H7 (cell line): Measurements from ENCODE around the gene PLXNA4. TPM values are rescaled to one million over a fixed set of nuclear protein-coding genes. Genes with fewer than 3 reads are reported as not detected.

ENCODE experiments used
- DNase-seq: peaks from one replicate; pipeline ENCODE4 v3.0.0; 2012
- H3K27me3 ChIP-seq: 2 replicates; pipeline ENCODE4 v1.6.0; 2011; ENCODE audit warnings: mild to moderate bottlenecking, low read length; ENCODE audit not compliant: control insufficient read depth, insufficient read depth
- H3K36me3 ChIP-seq: replicated peaks from 2 replicates; pipeline ENCODE4 v1.5.1; 2011; ENCODE audit warnings: low read length; ENCODE audit not compliant: control insufficient read depth, insufficient read depth
- H3K4me3 ChIP-seq: 2 replicates; pipeline ENCODE4 v1.5.1; 2011; ENCODE audit warnings: low read depth, mild to moderate bottlenecking, control low read depth, low read length, moderate library complexity; ENCODE audit not compliant: insufficient read depth
- total RNA-seq: library from RNA; depleted of rRNA; stranded (reverse); fragments of >200 nt; shearing (Covaris generic); gene quantifications from 2 replicates; pipeline ENCODE4 v1.2.3, GENCODE V29; 2014

Gene PLXNA4
- total RNA-seq, 1 experiment from 2014 or later: 1.0 TPM

DNA sequence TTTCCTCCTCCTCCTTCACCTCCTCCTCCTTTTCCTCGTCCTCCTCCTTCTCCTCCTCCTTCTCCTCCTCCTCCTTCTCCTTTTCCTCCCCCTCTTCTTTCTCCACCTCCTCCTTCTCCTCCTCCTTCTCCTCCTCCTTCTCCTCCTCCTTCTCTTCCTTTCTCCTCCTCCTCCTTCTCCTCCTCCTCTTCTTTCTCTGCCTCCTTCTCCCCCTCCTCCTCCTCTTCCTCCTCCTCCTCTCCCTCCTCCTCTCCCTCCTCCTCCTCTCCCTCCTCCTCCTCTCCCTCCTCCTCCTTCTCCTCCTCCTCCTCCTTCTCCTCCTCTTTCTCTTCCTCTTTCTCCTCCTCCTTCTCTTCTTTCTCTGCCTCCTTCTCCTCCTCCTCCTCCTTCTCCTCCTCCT lies 13.6 kb downstream of the PLXNA4 start:
- peaks cover 9% of the 10 kb centered on the region for H3K27me3 ChIP-seq
- no peak for DNase-seq
- no peak overlapping the region for H3K4me3 ChIP-seq
- H3K36me3 ChIP-seq: no peaks in the 10 kb centered on the region

DNA sequence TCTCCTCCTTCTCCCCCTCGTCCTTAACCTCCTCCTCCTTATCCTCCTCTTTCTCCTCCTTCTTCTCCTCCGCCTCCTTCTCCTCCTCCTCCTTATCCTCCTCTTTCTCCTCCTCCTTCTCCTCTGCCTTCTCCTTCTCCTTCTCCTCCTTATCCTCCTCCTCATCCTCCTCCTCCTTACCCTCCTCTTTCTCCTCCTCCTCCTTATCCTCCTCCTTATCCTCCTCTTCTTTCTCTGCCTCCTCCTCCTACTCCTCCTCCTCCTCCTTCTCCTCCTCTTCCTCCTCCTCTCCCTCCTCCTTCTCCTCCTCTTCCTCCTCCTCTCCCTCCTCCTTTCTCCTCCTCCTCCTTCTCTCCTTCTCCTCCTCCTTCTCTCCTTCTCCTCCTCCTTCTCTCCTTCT lies 14.5 kb downstream of the PLXNA4 start:
- peaks cover 9% of the 10 kb centered on the region for H3K27me3 ChIP-seq

DNA sequence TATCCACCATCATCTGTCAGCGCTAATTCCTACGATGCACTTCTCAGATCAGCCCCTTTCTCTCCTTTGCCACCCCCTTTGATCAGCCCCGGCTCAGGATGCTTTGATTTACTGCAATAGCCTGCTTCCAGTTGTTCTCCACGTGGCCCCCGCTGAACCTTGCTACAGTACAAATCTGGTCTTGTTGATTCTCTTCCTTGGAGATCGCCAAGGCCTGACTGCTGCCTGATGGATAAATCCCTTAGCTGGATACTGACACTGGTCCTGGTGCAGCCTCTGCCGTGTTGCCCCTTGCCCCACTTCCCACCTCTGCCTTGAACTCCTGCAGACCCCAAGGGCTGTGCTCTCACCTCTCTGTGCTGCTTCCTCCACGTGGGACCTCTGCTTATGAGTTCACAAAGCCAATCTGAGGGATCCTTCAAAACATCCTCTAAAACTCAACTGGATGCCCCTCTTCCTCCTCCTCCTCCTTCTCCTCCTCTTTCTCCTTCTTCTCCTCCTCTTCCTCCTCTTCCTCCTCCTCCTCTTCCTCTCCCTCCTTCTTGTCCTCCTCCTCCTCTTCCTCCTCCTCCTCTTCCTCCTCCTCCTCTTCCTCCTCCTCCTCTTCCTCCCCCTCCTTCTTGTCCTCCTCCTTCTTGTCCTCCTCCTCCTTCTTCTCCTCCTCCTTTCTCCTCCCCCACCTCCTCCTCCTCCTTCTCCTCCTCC lies 15.3 kb downstream of the PLXNA4 start:
- Histone ChIP-seq H3K36me3 (no peaks in the 10 kb centered on the region), H3K4me3 (no peak overlapping the region), H3K27me3 (peaks cover 9% of the 10 kb centered on the region)
- no peak for DNase-seq

More for the DNA sequence above, 14.5 kb downstream of the PLXNA4 start:
- H3K36me3 ChIP-seq: no peaks in the 10 kb centered on the region
- H3K4me3 ChIP-seq: no peak overlapping the region
- DNase-seq: no peak

DNA sequence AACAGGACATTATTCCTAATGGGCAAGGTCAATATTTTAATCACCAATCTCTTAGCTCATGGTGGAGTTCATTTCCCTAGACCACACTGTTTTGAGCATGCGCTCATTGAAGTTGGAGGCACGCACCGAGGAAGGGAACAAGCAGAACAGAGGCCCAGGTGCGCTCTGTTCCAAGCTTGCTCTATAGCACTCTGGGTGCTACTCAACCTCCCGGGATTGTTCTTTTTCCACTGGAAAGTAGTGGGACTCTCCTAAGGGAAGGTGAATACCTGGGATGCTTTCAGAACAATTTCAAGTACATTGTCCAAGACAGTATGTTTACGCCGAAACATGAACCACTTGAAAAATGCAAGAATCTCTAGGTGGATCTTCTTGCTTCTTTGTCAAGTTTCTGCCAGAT lies 16.2 kb downstream of the PLXNA4 start:
- peaks cover 8% of the 10 kb centered on the region for H3K27me3 ChIP-seq
- no peak for DNase-seq
- H3K4me3 ChIP-seq: no peak overlapping the region
- H3K36me3 ChIP-seq: no peaks in the 10 kb centered on the region

DNA sequence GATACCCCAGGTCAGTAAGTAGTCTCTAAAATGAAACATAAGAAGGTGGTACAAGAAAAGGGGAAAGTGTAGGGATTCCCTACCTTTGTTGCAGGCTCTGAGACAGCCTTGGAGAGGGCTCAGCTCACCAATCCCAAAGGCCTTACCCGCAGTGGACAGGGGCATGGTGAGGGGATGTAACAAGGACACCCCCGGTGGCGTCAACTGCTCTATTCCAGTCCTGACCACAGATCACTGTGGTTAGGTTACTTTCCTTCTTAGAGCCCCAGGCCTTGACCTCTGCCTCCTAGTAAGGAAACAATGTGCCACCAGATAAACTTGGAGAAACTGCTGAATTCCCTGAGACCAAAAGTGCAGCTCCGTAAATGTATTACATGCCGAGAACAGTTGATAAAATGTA lies 17.5 kb downstream of the PLXNA4 start:
- H3K4me3 ChIP-seq: no peak overlapping the region
- H3K36me3 ChIP-seq: no peaks in the 10 kb centered on the region
- peaks cover 8% of the 10 kb centered on the region for H3K27me3 ChIP-seq
- DNase-seq: peak; percentile 41

DNA sequence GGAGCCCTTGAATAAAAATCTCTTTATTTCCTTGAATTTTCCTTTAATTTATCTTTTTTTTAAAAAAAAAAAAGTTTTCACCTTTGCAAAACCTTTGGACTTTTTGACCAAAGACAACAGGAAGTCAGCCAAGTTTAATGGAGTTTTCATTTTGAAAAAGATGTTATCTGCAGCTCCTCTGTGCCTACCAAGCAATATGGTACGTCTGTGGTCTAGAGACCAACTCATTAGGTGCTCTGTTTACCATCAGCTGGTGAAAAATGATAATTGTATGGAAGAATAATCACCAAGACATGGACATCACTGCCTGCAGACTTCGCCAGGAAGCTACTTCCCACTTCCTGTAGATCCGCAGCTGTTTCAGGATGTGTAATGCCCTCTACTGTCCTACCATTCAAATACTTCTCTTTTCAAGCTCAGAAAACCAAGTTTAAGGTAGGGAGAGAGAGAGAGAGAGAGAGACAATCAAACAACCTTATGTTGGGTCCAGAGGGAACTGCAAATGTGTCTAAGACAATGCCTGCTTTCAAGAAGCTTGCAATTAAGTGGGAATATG lies 18.7 kb downstream of the PLXNA4 start:
- Histone ChIP-seq H3K4me3 (no peak overlapping the region), H3K36me3 (no peaks in the 10 kb centered on the region), H3K27me3 (peaks cover 8% of the 10 kb centered on the region)
- DNase-seq: peak; percentile 36

DNA sequence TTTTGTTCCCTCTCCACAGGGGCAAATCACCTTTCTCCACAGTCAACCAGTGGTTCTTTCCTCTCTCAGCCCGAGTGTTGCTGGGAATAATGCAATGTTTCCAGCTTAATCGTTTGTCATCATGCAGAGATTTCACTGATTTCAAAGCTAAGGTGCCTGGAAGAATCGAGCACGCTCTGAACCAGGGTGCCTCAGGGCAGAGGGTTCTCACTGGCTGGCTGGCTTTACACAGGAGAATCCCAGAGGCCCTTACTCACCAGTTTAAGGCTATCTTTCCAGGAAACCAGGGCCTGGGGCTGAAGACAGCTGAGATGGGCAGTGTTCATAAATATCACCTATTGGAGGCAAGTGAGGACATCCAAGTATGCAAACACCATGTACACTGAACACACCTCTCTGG lies 21.8 kb downstream of the PLXNA4 start:
- Histone ChIP-seq H3K4me3 (no peak overlapping the region), H3K36me3 (no peaks in the 10 kb centered on the region)
- no peak for DNase-seq

DNA sequence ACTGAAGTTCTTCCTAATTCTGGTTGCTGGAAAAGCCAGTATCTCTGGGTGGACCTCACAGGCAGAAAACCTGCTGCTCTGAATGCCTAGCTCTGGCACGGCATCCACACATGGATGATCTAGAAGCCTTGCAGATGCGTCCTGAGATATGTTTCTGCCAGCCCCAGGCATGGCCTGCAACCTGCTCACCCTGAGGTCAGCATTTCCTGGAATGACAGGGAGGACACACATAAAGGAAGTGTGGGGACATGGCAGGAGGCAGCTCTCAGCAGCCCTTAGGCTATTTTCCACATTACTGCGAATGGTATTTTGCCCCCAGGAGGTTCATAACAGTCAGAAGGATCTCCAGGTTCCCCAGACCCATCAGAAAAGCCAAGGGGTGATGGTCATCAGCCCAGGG lies 23.2 kb downstream of the PLXNA4 start:
- DNase-seq: no peak
- Histone ChIP-seq H3K27me3 (no peaks in the 10 kb centered on the region; the same call in 1 of the 2 replicates), H3K4me3 (no peak overlapping the region), H3K36me3 (no peaks in the 10 kb centered on the region)

More for the DNA sequence above, 21.8 kb downstream of the PLXNA4 start:
- peaks cover 3% of the 10 kb centered on the region for H3K27me3 ChIP-seq

DNA sequence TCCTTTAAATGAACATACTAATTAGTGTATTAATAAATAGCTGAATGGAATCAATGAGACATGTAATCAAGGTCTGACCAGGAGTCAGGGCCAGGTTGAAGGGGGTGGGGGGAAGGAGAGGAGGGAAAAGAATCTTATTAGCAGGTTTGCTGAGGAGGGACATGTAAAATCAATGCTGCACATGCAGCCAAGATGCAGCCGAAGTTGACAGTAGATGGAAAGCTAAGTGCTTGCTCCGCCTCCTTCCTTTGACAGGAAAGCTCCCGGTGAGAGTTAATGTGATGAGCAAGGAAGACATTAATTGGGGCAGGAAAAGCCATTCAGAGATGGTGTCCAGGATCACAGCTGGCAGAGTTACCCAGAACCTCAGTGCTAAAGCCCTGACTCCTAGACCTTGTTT lies 24.4 kb downstream of the PLXNA4 start:
- no peak overlapping the region for H3K4me3 ChIP-seq
- H3K27me3 ChIP-seq: no peaks in the 10 kb centered on the region; the same call in 1 of the 2 replicates
- no peak for DNase-seq
- H3K36me3 ChIP-seq: no peaks in the 10 kb centered on the region

DNA sequence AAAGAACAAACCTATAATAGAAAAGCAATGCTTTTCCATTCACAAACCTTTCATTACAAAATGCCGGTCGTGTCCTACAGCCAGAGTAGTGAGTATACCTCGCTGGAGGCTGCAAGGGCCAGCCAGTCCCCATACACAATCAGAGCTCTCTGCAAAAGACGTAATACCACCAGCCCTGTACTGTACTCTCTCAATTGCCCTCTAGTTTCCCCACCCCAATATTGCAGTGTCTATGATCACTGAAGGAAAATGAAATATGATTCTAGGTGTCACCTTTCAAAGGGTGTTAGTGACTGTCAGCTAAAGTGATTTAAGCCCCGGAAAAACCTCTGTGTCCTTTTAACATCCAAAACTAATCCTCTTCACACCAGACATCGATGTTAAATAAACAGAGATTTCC lies 24.8 kb downstream of the PLXNA4 start:
- no peaks in the 10 kb centered on the region; the same call in 1 of the 2 replicates for H3K27me3 ChIP-seq
- no peak overlapping the region for H3K4me3 ChIP-seq
- H3K36me3 ChIP-seq: no peaks in the 10 kb centered on the region
- no peak for DNase-seq

DNA sequence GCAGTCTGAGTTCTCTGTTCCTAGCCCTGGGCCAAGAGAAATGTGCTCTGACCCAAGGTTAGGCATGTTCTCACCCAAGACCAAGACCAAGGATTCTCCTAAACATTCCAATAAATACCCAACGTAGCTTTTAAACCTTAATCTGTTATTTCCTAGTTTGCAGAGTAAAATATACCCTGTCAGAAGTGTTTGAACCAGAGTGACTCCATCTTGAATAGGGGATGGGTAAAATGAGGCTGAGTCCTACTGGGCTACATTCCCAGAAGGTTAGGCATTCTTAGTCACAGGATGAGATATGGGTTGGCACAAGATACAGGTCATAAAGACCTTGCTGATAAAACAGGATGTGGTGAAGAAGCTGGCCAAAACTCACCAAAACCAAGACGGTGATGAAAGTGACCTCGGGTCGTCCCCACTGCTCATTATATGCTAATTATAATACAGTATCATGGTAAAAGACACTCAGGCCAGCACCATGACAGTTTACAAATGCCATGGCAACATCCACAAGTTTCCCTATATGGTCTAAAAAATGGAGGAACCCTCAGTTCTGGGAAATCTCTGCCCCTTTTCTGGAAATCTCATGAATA lies 27.7 kb downstream of the PLXNA4 start:
- H3K36me3 ChIP-seq: no peaks in the 10 kb centered on the region
- no peak for DNase-seq
- no peaks in the 10 kb centered on the region; the same call in 1 of the 2 replicates for H3K27me3 ChIP-seq
- H3K4me3 ChIP-seq: no peak overlapping the region

DNA sequence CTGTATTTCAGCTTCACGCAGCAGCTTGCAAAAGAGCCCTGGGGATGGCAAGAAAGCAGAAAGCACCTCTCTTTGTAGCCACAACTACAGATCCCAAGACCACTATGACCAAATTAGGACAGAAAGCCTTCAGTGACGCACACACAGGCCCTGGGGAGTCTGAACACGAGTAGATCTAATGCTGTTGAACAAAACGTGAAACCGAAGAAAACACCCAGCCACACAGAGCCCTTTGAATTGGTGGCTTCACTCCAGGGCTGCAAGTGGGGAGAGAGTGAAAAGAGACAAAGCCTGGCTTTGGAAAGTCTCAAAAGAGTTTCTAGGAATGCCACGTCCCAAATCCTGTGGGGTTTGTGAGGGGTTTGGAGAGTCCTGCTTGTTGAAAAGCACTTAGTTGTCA lies 28.4 kb downstream of the PLXNA4 start:
- H3K27me3 ChIP-seq: no peaks in the 10 kb centered on the region
- no peak for DNase-seq
- H3K36me3 ChIP-seq: no peaks in the 10 kb centered on the region
- no peak overlapping the region for H3K4me3 ChIP-seq

DNA sequence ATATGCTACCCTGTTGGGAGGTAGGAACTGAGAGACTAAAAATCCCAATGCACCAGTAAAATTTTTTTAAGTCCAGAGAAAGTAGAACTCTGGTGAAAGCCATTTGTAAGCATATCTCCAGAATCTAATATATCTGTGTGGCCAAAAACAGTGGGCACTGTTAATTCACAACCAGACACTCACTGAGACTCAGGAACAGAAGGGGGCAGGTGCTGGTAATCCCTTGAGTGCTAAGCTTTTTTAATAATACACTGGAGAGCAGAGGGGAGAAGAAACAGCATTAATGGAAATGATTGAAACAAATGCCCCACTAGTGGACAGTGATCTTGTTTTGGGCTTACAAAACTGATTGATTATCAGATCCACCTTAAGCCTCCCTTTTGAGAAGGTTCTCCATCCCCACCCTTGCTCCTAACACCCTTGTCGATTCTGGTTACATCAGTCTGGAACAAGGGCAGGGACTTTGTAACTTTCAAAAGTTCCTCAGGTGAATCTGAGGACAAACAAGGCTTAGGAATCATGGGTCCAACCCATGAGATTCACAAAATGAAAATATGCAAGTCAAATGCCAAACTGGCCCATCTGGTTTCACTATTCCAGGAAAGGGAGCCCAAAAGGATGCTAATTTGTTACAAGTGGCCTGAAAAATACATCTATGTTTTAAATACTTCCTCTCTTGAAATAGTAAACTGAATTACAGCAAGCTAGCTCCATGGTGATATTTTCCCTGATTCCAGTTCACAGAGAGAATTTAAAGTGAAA lies 29.7 kb downstream of the PLXNA4 start:
- H3K27me3 ChIP-seq: no peaks in the 10 kb centered on the region
- no peak overlapping the region for H3K4me3 ChIP-seq
- DNase-seq: no peak
- H3K36me3 ChIP-seq: no peaks in the 10 kb centered on the region

DNA sequence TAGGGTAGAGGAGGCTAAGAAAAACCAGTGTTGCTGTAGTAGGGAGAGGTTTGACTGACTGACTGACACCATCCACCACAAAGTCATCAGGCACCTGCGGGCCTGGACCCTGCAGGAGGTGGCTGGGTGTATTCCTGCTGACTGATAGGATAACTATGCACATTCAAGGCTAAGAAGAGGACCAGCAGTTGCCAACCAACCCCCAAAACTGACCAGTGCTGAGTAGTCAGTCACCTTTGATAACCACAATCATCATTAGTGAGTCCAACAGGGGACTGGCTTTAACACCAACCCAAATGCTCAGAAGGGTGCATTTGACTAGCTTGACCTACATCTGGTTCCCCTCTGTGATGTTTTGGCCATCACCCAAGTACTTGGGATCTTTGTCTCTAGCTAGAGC lies 30.5 kb downstream of the PLXNA4 start:
- no peak for DNase-seq
- H3K36me3 ChIP-seq: no peaks in the 10 kb centered on the region
- H3K4me3 ChIP-seq: no peak overlapping the region
- H3K27me3 ChIP-seq: no peaks in the 10 kb centered on the region

DNA sequence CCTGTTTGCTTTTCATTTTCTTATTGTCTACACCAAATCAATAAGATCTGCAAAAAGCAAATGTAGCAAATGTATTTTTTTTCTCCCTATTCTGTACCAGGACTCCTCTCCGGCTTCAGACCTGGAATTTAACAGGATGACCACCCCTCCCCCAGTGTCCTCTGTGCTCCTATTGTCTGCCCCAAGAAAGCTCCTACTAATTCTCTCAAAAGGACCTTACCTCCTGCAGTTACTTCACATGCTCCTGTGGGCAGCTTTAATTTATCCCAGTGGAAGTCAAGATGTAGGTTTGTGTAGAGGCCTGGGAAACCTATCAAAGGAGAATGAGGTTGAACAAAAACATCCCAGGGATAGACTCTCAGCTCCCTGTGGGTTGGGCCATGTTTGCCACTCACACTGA lies 31.3 kb downstream of the PLXNA4 start:
- no peak overlapping the region for H3K4me3 ChIP-seq
- no peaks in the 10 kb centered on the region for H3K27me3 ChIP-seq
- no peaks in the 10 kb centered on the region for H3K36me3 ChIP-seq
- DNase-seq: peak; percentile 60
